Breast epithelium (tissue), 4 donors: Measurements from ENCODE around the gene PKD1L1. TPM values are rescaled to one million over a fixed set of nuclear protein-coding genes. Genes with fewer than 3 reads are reported as not detected.

ENCODE experiments used
- DNase-seq, 2 donors: peaks; one replicate each; pipeline ENCODE4 v3.0.0-alpha.2; 2019; ENCODE audit warnings: low spot score in 2 of 2
- H3K27ac ChIP-seq, 2 donors: fragments of 200-600 bp; sonication (generic) in 1 of 2; one replicate each; pipeline ENCODE4 v1.5.1; 2016 to 2019; ENCODE audit warnings: mild to moderate bottlenecking in 1 of 2
- H3K27me3 ChIP-seq, 2 donors: fragments of 200-600 bp; sonication (generic) in 1 of 2; one replicate each; pipeline versions ENCODE4 v1.5.1 to v1.6.0; 2017 to 2019; ENCODE audit warnings: control low read depth in 1 of 2, mild to moderate bottlenecking in 1 of 2
- H3K36me3 ChIP-seq: fragments of 200-600 bp; one replicate; pipeline ENCODE4 v1.5.1; 2019
- H3K4me1 ChIP-seq, 2 donors: fragments of 200-600 bp; sonication (generic); one replicate each; pipeline ENCODE4 v1.5.1; 2016 to 2019; ENCODE audit warnings: control low read depth in 1 of 2
- H3K4me3 ChIP-seq, 3 donors: fragments of 200-600 bp; sonication (generic); 1 replicate in 2 of 3; 2 replicates in 1 of 3; pipeline ENCODE4 v1.5.1; 2016 to 2019; ENCODE audit warnings: mild to moderate bottlenecking in 3 of 3, moderate library complexity in 2 of 3
- H3K9me3 ChIP-seq, 2 donors: fragments of 200-600 bp; sonication (generic) in 1 of 2; one replicate each; pipeline ENCODE4 v1.5.1; 2016 to 2019; ENCODE audit warnings: control low read depth in 1 of 2
- CTCF ChIP-seq, 3 donors: fragments of 450-650 bp; IDR thresholded peaks; one replicate each; pipeline ENCODE4 v1.5.1; 2016 to 2017; ENCODE audit warnings: antibody characterized with exemption in 3 of 3, mild to moderate bottlenecking in 3 of 3, moderate library complexity in 3 of 3
- POLR2A ChIP-seq: fragments of 450-650 bp; IDR thresholded peaks from one replicate; pipeline ENCODE4 v1.6.1; 2016; ENCODE audit warnings: antibody characterized with exemption, mild to moderate bottlenecking, moderate library complexity
- POLR2AphosphoS5 ChIP-seq, 3 donors: sonication (generic); formaldehyde crosslinking; IDR thresholded peaks; one replicate each; pipeline ENCODE4 v1.6.1; 2017; ENCODE audit warnings: antibody characterized with exemption in 3 of 3
- intact Hi-C: fragments of 100-400 bp; cut with DNase I; formaldehyde crosslinking; loops from one replicate; pipeline ENCODE4 v1.15.1; 2023; ENCODE audit warnings: low total_unique reads
- total RNA-seq, 3 donors: library from RNA; depleted of rRNA; stranded (reverse); fragments of >200 nt; gene quantifications; one replicate each; pipeline ENCODE4 v1.1.0, GENCODE V29; 2016

The PKD1L1 gene
- total RNA-seq, 3 donors from 2014 or later = 0.32 to 0.44 (median 0.33) TPM

- Histone ChIP-seq H3K4me3 (no peak overlapping the region), H3K4me1 (no peaks in the 10 kb centered on the region), H3K9me3 (no peaks in the 10 kb centered on the region), H3K27ac (peak overlapping the region; percentile 87), H3K27me3 (no peaks in the 10 kb centered on the region), H3K36me3 (no peaks in the 10 kb centered on the region)
- TF ChIP-seq POLR2AphosphoS5 (IDR thresholded peaks at IDR 0.05) = no peak
- TF ChIP-seq POLR2A = no peak
- no peak for TF ChIP-seq CTCF (IDR thresholded peaks at IDR 0.05)
- DNase-seq = no peak
- intact Hi-C loops = no loop called here
Measured at GRCh38 chr7:47785923-47786556, 162.2 kb downstream of the PKD1L1 start.

- no peak for TF ChIP-seq POLR2A
- TF ChIP-seq CTCF (IDR thresholded peaks at IDR 0.05) = no peak
- peak in 2 of 3 donors; percentile 56 to 87 for TF ChIP-seq POLR2AphosphoS5 (IDR thresholded peaks at IDR 0.05)
- intact Hi-C loops = no loop called here
- no peaks in the 10 kb centered on the region for H3K9me3 ChIP-seq
- H3K4me3 ChIP-seq = no peak overlapping the region
- H3K27ac ChIP-seq = peak overlapping the region; percentile 87
- H3K36me3 ChIP-seq = no peaks in the 10 kb centered on the region
- no peak for DNase-seq
- no peaks in the 10 kb centered on the region for H3K4me1 ChIP-seq
- H3K27me3 ChIP-seq = no peaks in the 10 kb centered on the region
Measured at GRCh38 chr7:47783456-47784223, 164.6 kb downstream of the PKD1L1 start.

- DNase-seq = no peak
- Histone ChIP-seq H3K27me3 (no peaks in the 10 kb centered on the region), H3K9me3 (no peaks in the 10 kb centered on the region), H3K4me1 (no peaks in the 10 kb centered on the region), H3K36me3 (no peaks in the 10 kb centered on the region), H3K4me3 (no peak overlapping the region), H3K27ac (peak overlapping the region; percentile 81 to 87)
- intact Hi-C loops = no loop called here
- no peak for TF ChIP-seq CTCF (IDR thresholded peaks at IDR 0.05)
- no peak for TF ChIP-seq POLR2AphosphoS5 (IDR thresholded peaks at IDR 0.05)
- TF ChIP-seq POLR2A = no peak
Measured at GRCh38 chr7:47782792-47783191, 165.5 kb downstream of the PKD1L1 start.

GRCh38 chr7:47782022-47782421 lies 166.2 kb downstream of the PKD1L1 start:
- H3K9me3 ChIP-seq = no peaks in the 10 kb centered on the region
- no peak for DNase-seq
- no peaks in the 10 kb centered on the region for H3K27me3 ChIP-seq
- TF ChIP-seq POLR2A = no peak
- TF ChIP-seq POLR2AphosphoS5 (IDR thresholded peaks at IDR 0.05) = no peak
- TF ChIP-seq CTCF (IDR thresholded peaks at IDR 0.05) = no peak
- intact Hi-C loops = no loop called here
- H3K36me3 ChIP-seq = no peaks in the 10 kb centered on the region
- H3K4me1 ChIP-seq = no peaks in the 10 kb centered on the region
- H3K27ac ChIP-seq = peak overlapping the region; percentile 81 to 87
- H3K4me3 ChIP-seq = no peak overlapping the region

GRCh38 chr7:47780555-47780954 lies 167.7 kb downstream of the PKD1L1 start:
- H3K27me3 ChIP-seq = no peaks in the 10 kb centered on the region
- no peak overlapping the region for H3K27ac ChIP-seq
- H3K4me1 ChIP-seq = no peaks in the 10 kb centered on the region
- H3K36me3 ChIP-seq = no peaks in the 10 kb centered on the region
- H3K4me3 ChIP-seq = no peak overlapping the region
- no peak for DNase-seq
- intact Hi-C loops = no loop called here
- TF ChIP-seq POLR2AphosphoS5 (IDR thresholded peaks at IDR 0.05) (no peak), POLR2A (no peak), CTCF (IDR thresholded peaks at IDR 0.05) (no peak)
- H3K9me3 ChIP-seq = no peaks in the 10 kb centered on the region
